ENCODE measurements around the gene PRKG1.

DNA sequence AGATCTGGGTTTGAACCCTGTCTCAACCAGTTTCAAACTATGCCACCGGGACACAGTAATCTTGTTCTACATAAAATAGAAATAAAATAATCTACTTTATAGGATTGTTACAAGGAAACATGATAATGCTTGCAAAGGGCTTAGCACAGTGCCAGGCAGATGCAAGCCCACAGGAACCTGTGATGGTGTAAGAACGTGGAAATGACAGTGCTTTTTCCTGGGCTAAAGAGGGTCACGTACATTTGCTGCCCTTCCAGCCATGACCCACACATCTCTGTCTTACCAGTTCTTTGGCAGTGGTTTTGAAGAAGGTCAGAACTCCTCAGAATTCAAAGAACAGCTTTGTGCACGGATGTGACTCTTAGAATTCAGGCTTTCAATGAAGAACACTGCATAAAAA, 342.2 kb downstream of the PRKG1 start:
- no peak for TF ChIP-seq CTCF (IDR thresholded peaks at IDR 0.05)
- TF ChIP-seq EZH2 (IDR thresholded peaks at IDR 0.05): no peak
